NCI-H2107 treated with DMSO at 0.1 percent for 48 hours (cell line): ENCODE measurements around the gene ADAMTSL5.
"Not testable (repeated sequence)": the region's sequence is repeated elsewhere in the genome, so short reads cannot be mapped to it uniquely, and the experiment has no call there.

Experiments used
- DNase-seq: peaks from one replicate; lab custom pipeline; 2025; ENCODE audit not compliant: unreplicated experiment; lab: John Stamatoyannopoulos, UW

Gene ADAMTSL5

DNA sequence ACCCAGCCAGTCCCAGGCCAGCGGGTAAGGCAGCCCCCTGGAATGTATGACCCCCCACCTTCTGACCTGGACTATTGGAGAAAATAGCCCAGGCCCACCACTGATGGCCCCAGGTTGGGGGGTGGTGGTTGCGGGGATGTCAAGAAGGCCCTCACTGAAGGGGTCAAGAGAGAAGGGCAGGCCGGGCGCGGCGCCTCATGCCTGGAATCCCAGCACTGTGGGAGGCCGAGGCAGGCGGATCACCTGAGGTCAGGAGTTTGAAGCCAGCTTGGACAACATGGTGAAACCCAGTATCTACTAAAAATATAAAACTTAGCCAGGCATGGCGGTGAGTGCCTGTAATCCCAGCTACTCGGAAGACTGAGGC is 1.5 kb upstream of the ADAMTSL5 start:
- DNase-seq, result no peak

DNA sequence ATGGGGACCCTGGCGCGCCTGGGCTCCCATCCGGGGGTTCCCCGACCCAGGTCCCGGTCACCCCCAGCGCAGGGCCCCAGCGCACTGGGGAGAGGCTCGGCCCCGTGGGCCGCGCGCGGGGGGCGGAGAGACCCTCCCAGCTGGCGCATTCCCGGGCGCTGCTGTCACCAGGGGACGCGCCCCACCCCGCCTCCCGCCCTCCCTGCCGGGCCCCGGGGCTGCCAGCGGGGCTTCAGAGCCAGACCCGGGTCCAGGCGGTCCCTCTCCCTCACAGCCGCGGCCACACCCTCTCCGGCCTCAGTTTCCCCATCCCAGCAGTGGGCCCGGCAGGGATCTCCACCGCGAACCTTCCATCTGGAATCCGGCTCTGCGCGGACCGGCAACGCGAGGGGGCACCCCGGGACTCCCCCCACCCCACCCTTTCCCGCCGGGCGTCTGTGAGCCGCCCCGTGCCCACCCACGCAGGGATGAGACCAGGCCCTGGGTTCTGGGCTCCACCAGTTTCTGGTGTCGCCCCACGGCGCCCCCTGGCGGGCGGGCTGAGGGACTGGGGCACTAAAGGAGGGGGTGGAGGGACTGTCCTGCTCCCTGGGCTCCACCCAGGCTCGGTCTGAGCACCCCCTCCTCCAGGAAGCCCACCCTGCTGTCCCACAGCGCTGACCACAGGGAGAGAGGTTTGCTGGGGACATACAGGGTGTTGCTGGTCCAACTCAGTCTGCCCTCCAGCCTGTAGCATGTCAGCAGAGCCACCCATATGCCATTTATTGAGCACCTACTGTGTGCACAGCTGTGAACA is 878 bp upstream of the ADAMTSL5 start:
- no peak for DNase-seq

GRCh38 chr19:1511318-1512317 is 1.2 kb downstream of the ADAMTSL5 start:
- no peak for DNase-seq

DNA sequence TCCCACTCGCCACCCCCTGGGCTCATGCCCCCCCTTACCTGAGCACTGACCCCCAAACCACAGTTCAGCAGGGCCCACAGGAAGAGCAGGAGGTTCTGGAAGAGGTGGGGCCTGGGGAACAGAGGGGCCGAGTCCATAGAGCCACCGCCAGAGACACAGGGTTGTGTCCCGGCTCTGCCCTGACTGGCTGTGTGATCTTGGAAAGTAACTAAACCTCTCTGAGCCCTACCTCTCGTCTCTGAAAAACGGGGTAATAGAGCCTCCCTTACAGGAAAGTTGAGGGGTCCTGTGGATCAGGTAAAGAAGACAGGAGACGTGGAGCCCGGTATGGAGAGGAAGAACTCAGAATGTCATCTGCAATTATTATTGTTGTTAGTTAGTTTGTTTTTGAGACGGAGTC is 2.0 kb downstream of the ADAMTSL5 start:
- DNase-seq, result no peak

DNA sequence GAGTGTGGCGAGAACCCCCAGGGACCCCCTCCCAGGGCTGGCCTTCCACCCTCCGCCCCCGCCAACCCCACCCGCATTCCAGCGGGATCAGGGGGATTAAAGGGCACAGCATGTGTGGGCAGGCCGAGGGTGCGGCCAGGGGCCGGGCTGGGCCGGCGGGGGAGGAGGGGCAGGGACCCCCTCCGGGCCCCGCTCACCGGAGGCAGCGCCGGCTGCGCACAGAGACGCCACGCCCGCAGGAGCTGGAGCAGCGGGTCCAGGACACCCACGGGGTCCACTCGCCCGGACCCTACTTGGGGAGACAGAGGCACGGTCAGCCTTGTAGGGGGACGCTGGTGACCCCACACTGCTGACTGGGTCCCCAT is 2.4 kb downstream of the ADAMTSL5 start:
- DNase-seq, result no peak

DNA sequence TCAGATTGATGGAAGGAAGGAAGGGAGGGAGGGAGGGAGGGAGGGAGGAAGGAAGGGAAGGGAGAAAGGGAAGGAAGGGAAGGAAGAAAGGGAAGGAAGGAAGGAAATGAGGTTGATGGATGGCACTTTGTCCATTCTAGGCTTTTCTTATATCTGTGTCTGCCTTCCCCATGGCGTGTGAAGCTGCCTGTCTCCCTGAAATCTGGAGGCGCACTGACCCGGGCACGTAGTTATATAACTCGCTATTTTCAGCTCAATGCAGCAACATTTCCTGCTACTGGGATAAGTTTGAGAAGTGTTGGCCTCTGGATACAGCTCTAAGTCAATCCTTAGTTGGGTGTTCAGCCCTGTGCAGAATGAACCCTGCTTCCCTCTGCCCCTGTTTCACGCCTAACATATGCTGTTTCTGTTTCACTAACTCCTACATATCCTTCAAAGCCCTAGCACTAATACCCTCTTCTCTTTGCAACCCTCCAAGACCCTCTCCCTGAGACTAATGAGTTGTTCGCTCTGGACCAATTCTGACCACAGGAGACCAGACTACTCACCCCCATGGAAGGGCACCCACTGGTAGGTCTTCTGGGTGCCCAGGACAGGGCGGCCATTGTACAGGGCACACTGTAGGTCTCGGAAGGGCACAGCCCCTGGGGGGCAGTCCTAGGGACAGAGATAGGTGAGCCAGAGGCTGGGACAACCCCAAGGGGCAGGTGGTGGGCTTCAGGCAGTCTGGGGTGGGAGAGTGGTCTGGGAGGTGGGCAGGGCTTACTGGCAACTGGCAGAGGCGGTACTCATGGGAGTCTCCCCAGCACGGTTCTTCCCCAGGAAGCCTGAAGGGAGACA is 3.0 kb downstream of the ADAMTSL5 start:
- no peak for DNase-seq

DNA sequence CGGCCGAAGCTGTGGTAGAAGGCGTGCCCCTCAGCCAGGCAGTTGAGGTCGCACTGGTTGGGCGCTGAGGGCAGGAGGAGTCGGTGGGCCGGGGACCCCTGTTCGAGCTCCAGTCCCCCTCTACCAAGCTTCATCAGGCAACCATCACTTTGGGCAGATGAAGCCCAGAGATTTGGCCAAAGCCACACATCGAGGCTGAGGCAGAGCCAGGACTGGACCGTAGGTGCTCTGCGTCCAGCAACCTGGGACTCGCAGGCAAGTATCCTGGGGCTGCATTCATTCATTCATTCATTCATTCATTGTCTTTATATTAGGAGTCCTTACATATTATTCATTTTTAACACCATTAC is 4.3 kb downstream of the ADAMTSL5 start:
- DNase-seq, result no peak

DNA sequence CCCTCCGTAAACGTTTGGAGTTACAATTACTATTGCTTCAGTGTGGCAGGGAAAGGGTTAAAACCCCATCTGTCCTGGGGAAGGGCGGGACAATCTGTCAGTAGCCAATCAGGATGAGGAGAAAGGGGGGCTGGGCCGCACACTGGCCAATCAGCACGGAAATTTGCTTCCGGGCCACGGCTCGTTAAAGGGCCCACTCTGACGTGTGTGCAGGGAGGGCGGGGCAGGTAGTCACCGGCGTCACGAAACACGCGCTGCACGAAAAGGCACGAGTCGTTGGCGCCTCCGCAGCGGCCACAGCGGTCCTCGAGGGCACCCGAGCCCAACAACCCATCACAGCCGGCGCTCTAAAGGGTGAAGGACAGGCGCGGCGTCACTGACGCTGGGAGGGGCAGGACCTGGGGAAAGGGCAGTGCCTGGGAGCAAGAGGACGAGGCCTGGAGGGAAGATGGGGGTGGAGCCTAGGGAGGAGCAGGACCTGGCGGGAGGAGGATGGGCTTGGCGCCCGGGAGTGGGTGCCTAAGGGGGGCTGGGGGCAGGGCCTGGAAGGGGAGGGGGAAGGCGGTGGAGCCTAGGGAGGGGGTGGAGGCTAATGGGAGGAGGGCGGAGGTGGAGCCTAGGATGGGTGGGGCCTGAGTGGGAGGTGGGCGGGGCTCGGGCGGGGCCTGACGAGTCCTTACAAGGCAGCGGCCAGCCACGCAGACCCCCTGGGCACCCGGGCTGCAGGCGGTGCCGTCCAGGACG is 4.9 kb downstream of the ADAMTSL5 start:
- peak; percentile 16 for DNase-seq

GRCh38 chr19:1507192-1507660 is 5.6 kb downstream of the ADAMTSL5 start:
- no peak for DNase-seq

DNA sequence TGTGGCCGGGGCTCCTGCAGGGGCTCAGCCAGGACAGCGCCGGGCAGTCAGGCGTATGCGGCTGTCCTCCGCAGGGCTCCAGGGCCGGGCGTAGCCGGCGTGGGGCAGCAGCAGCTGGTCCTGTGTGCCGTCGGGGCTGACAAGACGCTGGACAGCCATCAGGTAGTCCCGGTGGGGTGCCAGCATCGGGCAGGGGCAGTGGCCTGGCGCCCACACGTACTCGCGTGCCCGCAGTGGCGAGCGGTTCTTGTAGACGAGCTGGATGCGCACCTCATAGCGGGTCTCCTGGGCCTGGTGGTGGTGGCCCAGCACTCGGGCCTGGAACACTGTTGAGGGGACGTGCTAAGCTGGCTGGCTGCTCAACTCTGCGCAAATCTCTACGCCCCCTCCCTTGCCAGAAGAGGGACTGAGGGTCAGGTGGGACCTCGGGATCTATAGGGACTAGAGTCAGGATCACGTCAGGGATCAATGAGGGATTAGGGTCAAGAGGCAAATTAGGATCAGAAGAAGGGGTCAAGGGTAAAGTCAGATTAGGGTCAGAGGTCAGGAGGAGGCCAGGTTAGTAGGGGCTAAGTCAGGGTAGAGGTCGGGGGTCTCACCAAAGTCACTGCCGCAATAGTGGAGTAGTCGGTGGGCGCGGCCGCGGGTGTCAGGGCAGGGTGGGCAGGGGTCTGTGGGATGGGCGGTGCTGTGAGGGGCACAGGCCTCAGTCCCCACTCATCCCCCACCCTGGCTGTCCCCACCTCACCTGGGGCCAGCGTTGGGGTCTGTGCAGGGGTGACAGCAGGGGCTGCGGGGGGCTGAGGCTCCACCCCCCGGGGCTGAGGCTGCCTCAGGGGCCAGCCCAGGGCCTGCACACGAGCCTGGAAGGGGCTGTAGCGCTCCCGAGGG is 6.6 kb downstream of the ADAMTSL5 start:
- no peak for DNase-seq

- DNase-seq, result no peak
These were observed 7.8 kb downstream of the ADAMTSL5 start for GRCh38 chr19:1505012-1505411.

DNA sequence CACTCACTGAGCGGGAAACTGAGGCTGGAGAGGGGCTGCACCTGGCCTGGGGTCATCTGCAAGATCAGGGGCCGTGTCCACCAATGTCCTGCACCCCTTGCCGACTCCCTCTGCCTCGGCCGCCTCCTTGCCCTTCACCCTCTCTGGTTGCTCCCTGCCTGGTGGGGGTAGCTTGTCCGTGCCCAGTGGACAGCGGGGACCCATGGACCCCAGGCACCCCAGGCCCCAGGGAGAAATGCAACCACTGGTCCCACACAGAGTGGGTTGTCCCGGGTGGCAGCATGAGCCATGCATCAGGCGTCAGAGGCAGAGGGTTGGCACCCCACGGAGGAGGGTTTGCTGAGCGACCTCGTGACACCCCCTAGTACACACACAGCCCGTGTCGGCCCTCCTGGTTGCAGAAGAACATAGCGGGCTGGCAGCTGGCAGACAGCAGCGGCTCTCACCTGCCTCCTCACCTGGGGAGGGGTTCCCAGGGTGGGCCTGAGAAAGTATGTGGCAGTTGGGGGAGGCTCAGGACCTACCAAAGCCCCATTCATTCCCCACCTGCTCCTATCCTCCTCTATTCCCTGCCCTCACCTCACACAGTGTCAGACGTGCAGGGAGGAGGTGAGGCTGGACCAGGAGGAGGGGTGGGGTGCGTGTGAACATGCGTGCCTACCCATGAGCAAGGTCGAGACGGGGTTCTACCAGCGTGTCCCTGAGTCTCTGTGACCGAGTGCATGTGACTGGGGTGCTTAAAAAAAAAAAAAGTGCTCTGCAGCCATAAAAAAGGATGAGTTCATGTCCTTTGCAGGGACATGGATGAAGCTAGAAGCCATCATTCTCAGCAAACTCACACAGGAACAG is 8.7 kb downstream of the ADAMTSL5 start:
- DNase-seq, result no peak

DNA sequence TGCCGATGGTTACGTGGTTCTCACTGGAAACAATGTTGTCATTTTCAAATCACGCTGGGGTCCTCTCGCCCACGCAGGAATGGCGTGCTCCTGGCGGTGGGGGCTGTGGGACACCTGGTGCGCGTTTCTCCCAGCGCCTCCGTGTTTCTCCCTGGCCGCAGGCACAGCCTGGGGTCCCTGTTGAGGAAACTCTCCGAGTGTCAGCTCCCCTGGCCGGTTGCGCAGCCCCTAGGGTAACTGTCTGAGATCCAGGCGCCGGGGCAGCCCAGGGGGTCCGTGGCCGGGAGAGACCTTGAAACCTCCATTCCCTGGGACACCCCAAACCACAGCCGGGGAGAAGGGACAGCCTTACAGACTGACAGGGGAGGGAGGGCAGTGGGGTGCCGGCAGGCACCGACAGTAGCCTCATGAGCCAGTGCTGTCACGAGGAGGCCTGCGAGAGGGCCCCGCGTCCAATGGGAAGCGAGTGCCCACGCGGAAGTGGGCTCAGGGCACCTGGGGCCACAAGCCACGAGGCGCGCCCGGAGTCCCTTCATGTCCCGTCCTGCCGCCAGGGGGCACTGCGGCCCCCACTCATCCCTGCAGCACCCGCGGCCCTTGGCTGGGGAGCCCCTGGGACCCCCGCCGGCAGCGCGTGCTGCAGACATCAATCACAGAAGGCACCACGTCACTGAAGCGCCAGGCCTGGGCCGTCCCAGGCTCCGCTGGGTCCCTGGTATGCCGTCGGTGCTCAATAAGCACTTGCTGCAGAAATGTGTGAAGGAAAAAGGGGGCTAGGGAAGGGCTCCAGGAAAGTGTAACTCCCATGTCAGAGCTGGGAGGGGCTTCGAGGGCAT is 9.5 kb downstream of the ADAMTSL5 start:
- DNase-seq, result no peak

GRCh38 chr19:1502433-1503088 is 10.3 kb downstream of the ADAMTSL5 start:
- DNase-seq, result no peak

DNA sequence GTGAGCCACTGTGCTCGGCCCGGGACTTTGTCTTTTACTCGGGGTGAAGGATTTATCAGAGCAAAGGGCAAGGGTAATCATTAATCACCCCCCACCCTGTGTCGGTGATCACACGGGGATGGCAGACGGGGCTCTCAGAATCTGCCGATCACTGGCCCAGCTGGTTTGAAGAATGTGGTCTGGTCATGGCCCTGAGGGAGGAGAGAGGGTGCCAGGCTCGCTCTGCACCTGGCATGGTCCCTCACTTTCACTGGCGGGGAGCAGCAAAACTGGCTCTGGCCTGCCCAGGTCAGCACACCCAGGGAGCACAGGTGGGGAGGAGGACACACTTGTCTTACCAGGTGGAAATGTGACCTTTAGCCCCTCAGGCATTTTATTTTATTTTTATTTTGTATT is 11.6 kb downstream of the ADAMTSL5 start:
- DNase-seq, result no peak

DNA sequence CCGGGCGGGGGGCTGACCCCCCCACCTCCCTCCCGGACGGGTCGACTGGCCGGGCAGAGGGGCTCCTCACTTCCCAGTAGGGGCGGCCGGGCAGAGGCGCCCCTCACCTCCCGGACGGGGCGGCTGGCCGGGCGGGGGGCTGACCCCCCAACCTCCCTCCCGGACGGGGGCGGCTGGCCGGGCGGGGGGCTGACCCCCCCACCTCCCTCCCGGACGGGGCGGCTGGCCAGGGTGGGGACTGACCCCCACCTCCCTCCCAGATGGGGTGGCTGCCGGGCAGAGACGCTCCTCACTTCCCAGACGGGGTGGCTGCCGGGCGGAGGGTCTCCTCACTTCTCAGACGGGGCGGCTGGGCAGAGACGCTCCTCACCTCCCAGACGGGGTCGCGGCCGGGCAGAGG is 13.6 kb downstream of the ADAMTSL5 start:
- DNase-seq, result not testable (repeated sequence)

DNA sequence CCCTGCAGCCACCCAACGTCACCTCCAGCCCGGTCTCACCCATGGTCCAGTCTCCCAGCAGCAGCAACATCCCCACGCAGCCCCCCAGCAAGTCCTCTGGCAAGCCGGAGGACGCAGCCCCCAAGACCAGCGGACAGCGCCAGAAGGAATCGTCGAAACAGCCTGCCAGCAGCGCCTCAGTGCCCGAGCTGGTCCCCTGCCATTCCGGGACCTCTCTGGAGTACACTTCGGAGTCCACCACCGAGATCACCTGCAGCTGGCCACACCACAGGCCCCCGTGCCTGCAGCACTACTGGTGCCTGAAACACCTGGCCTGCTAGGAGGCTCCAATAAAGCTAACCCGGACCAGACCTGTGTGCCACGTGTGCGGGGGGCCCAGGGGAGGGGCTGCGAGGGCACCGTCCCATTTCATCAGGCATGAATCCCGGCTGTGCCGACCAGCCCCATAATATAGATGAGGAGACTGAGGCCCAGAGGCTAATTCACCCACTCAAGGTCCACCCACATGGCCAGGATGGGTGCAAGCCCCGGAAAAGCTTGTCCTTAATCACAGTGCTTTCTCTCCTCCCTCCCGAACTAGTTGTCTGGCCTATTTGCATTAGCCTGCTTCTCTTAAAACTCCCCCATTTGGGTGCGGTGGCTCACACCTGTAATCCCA is 15.1 kb downstream of the ADAMTSL5 start:
- no peak for DNase-seq
